B cell (primary cell): Measurements from ENCODE around the gene WWTR1.

ENCODE experiments used
- EZH2 ChIP-seq: IDR thresholded peaks from 2 replicates; pipeline ENCODE4 v1.6.1; 2012; ENCODE audit warnings: borderline replicate concordance, low read depth, mild to moderate bottlenecking, moderate library complexity, low read length; ENCODE audit not compliant: insufficient read depth, poor library complexity, severe bottlenecking
- TF ChIP-seq, protein P1 (sequence below): fragments of 200-600 bp; IDR thresholded peaks from one replicate; pipeline ENCODE4 v1.8.0; 2022; ENCODE audit warnings: antibody characterized with exemption, mild to moderate bottlenecking

DNA sequence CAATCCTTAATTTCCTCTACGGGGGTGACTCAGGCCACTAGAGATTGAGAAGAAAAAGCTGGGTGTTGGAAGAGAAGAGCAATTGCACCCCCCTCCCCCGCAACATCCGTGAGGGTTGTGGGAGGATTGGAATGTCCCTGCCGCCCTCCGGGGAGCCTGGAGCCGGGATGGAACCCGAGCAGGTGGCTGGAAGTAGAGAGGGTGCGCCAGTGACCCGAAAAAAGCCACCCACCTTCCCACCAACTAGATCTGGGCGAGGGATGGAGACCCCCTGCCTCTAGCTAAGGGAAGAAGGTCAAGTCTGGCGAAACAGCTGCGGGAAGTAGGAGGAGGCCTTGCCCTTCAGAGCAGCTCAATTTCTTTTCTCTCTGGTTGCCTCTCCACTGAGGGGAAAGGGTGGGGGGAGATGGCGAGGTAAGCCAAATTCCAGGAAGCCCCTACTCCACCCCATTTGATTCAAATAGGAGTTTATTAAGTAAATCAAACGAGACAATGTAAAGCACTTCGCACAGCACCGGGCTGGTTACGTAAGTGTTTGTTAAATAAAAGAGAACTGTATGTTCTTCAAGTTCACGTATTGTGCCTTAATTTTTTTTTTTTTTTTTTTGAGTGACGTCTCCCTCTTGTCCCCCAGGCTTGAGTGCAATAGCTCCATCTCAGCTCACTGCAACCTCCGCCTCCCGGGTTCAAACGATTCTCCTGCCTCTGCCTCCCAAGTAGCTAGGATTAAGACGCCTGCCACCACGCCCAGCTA is 1.1 kb upstream of the WWTR1 start:
- TF ChIP-seq, protein P1, sequence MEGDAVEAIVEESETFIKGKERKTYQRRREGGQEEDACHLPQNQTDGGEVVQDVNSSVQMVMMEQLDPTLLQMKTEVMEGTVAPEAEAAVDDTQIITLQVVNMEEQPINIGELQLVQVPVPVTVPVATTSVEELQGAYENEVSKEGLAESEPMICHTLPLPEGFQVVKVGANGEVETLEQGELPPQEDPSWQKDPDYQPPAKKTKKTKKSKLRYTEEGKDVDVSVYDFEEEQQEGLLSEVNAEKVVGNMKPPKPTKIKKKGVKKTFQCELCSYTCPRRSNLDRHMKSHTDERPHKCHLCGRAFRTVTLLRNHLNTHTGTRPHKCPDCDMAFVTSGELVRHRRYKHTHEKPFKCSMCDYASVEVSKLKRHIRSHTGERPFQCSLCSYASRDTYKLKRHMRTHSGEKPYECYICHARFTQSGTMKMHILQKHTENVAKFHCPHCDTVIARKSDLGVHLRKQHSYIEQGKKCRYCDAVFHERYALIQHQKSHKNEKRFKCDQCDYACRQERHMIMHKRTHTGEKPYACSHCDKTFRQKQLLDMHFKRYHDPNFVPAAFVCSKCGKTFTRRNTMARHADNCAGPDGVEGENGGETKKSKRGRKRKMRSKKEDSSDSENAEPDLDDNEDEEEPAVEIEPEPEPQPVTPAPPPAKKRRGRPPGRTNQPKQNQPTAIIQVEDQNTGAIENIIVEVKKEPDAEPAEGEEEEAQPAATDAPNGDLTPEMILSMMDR: no peak
- TF ChIP-seq EZH2: no peak
